Smooth muscle cell (in vitro differentiated cells): ENCODE results near the gene TRAF7. TPM values are rescaled to one million over a fixed set of nuclear protein-coding genes. Genes with fewer than 3 reads are reported as not detected.

ENCODE experiments used
- DNase-seq: peaks from one replicate; lab custom pipeline; 2025; ENCODE audit not compliant: unreplicated experiment; lab: John Stamatoyannopoulos, UW
- H2AFZ ChIP-seq: fragments of 200-600 bp; sonication (generic); 2 replicates; pipeline ENCODE4 v1.6.0; 2016; ENCODE audit warnings: antibody characterized with exemption, low read depth, mild to moderate bottlenecking
- H3F3A ChIP-seq: fragments of 200-600 bp; sonication (generic); 2 replicates; pipeline ENCODE4 v1.6.0; 2017; ENCODE audit warnings: antibody characterized with exemption, low read depth
- H3K27ac ChIP-seq: fragments of 200-600 bp; sonication (generic); 2 replicates; pipeline ENCODE4 v1.5.1; 2016; ENCODE audit warnings: low read depth, mild to moderate bottlenecking
- H3K27me3 ChIP-seq: fragments of 200-600 bp; sonication (generic); 2 replicates; pipeline ENCODE4 v1.6.1; 2016; ENCODE audit warnings: low read depth, mild to moderate bottlenecking
- H3K36me3 ChIP-seq: fragments of 200-600 bp; sonication (generic); 2 replicates; pipeline ENCODE4 v1.5.1; 2016; ENCODE audit warnings: low read depth
- H3K4me1 ChIP-seq: fragments of 200-600 bp; sonication (generic); 2 replicates; pipeline ENCODE4 v1.5.1; 2016; ENCODE audit warnings: low read depth
- H3K4me2 ChIP-seq: fragments of 200-600 bp; sonication (generic); 2 replicates; pipeline ENCODE4 v1.6.0; 2016; ENCODE audit warnings: mild to moderate bottlenecking
- H3K4me3 ChIP-seq: fragments of 200-600 bp; sonication (generic); 2 replicates; pipeline ENCODE4 v1.5.1; 2016; ENCODE audit warnings: mild to moderate bottlenecking
- H3K79me2 ChIP-seq: fragments of 200-600 bp; sonication (generic); 2 replicates; pipeline ENCODE4 v1.6.0; 2016; ENCODE audit warnings: low read depth, mild to moderate bottlenecking
- H3K9ac ChIP-seq: fragments of 200-600 bp; sonication (generic); 2 replicates; pipeline ENCODE4 v1.6.0; 2016; ENCODE audit warnings: low read depth
- H3K9me3 ChIP-seq: fragments of 200-600 bp; sonication (generic); replicated peaks from 2 replicates; pipeline ENCODE4 v1.5.1; 2016; ENCODE audit warnings: low read depth
- H4K20me1 ChIP-seq: fragments of 200-600 bp; sonication (generic); 2 replicates; pipeline ENCODE4 v1.6.0; 2016; ENCODE audit warnings: low read depth
- CTCF ChIP-seq: fragments of 200-600 bp; sonication (generic); IDR thresholded peaks from 2 replicates; pipeline ENCODE4 v1.5.1; 2017; ENCODE audit warnings: borderline replicate concordance, mild to moderate bottlenecking, antibody characterized with exemption; ENCODE audit not compliant: insufficient read depth, poor library complexity, severe bottlenecking
- WGBS: methylation state at CpG from one replicate; pipeline ENCODE4 v1.1.7; 2016; ENCODE audit warnings: low lambda C conversion rate; 5-methylcytosine and 5-hydroxymethylcytosine counted together
- polyA plus RNA-seq: library from polyadenylated mRNA; unstranded; fragments of >200 nt; fragmentation: Nextera tagmentation; extraction: Ambion mirVana; gene quantifications from 2 replicates; pipeline ENCODE4 v1.2.1, GENCODE V29; 2016
- total RNA-seq: library from RNA; depleted of rRNA; stranded (reverse); fragments of >200 nt; gene quantifications from 2 replicates; pipeline ENCODE4 v1.2.3, GENCODE V29; 2014

Gene TRAF7
- total and polyA plus RNA-seq, 2 experiments from 2014 or later = 27.5 to 52.6 TPM

GRCh38 chr16:2166263-2167067 lies 10.9 kb downstream of the TRAF7 start:
- Histone ChIP-seq H3K27ac (no peak overlapping the region), H3K4me1 (no peaks in the 10 kb centered on the region), H3K9ac (no peak overlapping the region), H3K36me3 (no peaks in the 10 kb centered on the region), H2AFZ (no peak overlapping the region), H3F3A (no peaks in the 10 kb centered on the region), H3K9me3 (no peaks in the 10 kb centered on the region), H3K27me3 (no peaks in the 10 kb centered on the region), H3K79me2 (peaks cover 34% of the 10 kb centered on the region), H4K20me1 (peaks cover 63% of the 10 kb centered on the region), H3K4me2 (no peak overlapping the region), H3K4me3 (no peak overlapping the region)
- WGBS = 95% methylated on average over 17 of the region's 17 CpGs
- TF ChIP-seq CTCF = no peak
- DNase-seq = no peak

GRCh38 chr16:2167068-2167638 lies 11.6 kb downstream of the TRAF7 start:
- Histone ChIP-seq H3K4me2 (no peak overlapping the region), H4K20me1 (peaks cover 56% of the 10 kb centered on the region), H3K4me1 (no peaks in the 10 kb centered on the region), H3K27me3 (no peaks in the 10 kb centered on the region), H3K9ac (no peak overlapping the region), H3K36me3 (no peaks in the 10 kb centered on the region), H3K4me3 (no peak overlapping the region), H3K9me3 (no peaks in the 10 kb centered on the region), H2AFZ (no peak overlapping the region), H3F3A (no peaks in the 10 kb centered on the region), H3K79me2 (peaks cover 27% of the 10 kb centered on the region), H3K27ac (no peak overlapping the region)
- DNase-seq = no peak
- WGBS = 99% methylated on average over 18 of the region's 18 CpGs
- TF ChIP-seq CTCF = no peak

- no peaks in the 10 kb centered on the region for H3K4me1 ChIP-seq
- 97% methylated on average over 18 of the region's 18 CpGs for WGBS
- peaks cover 35% of the 10 kb centered on the region for H4K20me1 ChIP-seq
- H3K36me3 ChIP-seq = no peaks in the 10 kb centered on the region
- H3K27me3 ChIP-seq = no peaks in the 10 kb centered on the region
- no peak overlapping the region for H3K4me2 ChIP-seq
- DNase-seq = no peak
- TF ChIP-seq CTCF = no peak
- H2AFZ ChIP-seq = no peak overlapping the region
- no peaks in the 10 kb centered on the region for H3F3A ChIP-seq
- no peak overlapping the region for H3K9ac ChIP-seq
- H3K4me3 ChIP-seq = no peak overlapping the region
- H3K27ac ChIP-seq = no peak overlapping the region
- H3K9me3 ChIP-seq = no peaks in the 10 kb centered on the region
- peaks cover 8% of the 10 kb centered on the region for H3K79me2 ChIP-seq
Measured at GRCh38 chr16:2170080-2170479, 14.5 kb downstream of the TRAF7 start.
